ENCODE measurements around the gene ZNF385A.
A peak's percentile ranks its signal among the peaks of the same experiment; 100 is the strongest.

ZNF385A gene

GRCh38 chr12:54423816-54424150 lies 39.2 kb upstream of the ZNF385A start:
- no peaks in the 10 kb centered on the region for H3K36me3 ChIP-seq (ENCODE audit: insufficient read depth, low read length)
- H3K4me2 ChIP-seq (ENCODE audit: low read length), result no peak overlapping the region
- H3K4me3 ChIP-seq (ENCODE audit: low read length), result no peak overlapping the region
- H3K9ac ChIP-seq (ENCODE audit: low read depth, low read length), result no peak overlapping the region
- no peaks in the 10 kb centered on the region for H3K27me3 ChIP-seq (ENCODE audit: control insufficient read depth, insufficient read depth, low read length)
- no peaks in the 10 kb centered on the region for H3K9me3 ChIP-seq (replicated peaks; ENCODE audit: low read length)
- H3K4me1 ChIP-seq (ENCODE audit: control insufficient read depth, insufficient read depth, low read length), result peaks cover 76% of the 10 kb centered on the region

GRCh38 chr12:54421879-54422250 lies 37.3 kb upstream of the ZNF385A start:
- H3K9ac ChIP-seq (ENCODE audit: low read depth, low read length), result peak overlapping the region; percentile 26
- peaks cover 63% of the 10 kb centered on the region for H3K4me1 ChIP-seq (ENCODE audit: control insufficient read depth, insufficient read depth, low read length)
- H3K4me2 ChIP-seq (ENCODE audit: low read length), result peak overlapping the region; percentile 98
- H3K4me3 ChIP-seq (ENCODE audit: low read length), result peak overlapping the region; percentile 37
- no peaks in the 10 kb centered on the region for H3K9me3 ChIP-seq (replicated peaks; ENCODE audit: low read length)
- peaks cover 2% of the 10 kb centered on the region for H3K36me3 ChIP-seq (ENCODE audit: insufficient read depth, low read length)
- no peaks in the 10 kb centered on the region for H3K27me3 ChIP-seq (ENCODE audit: control insufficient read depth, insufficient read depth, low read length)

GRCh38 chr12:54421175-54421878 lies 36.8 kb upstream of the ZNF385A start:
- H3K9ac ChIP-seq (ENCODE audit: low read depth, low read length), result peak overlapping the region; percentile 95

GRCh38 chr12:54420766-54421144 lies 36.2 kb upstream of the ZNF385A start:
- H3K9ac ChIP-seq (ENCODE audit: low read depth, low read length), result peak overlapping the region; percentile 95
- no peaks in the 10 kb centered on the region for H3K9me3 ChIP-seq (replicated peaks; ENCODE audit: low read length)
- peaks cover 12% of the 10 kb centered on the region for H3K36me3 ChIP-seq (ENCODE audit: insufficient read depth, low read length)
- peak overlapping the region; percentile 95 for H3K4me3 ChIP-seq (ENCODE audit: low read length)
- H3K4me1 ChIP-seq (ENCODE audit: control insufficient read depth, insufficient read depth, low read length), result peaks cover 70% of the 10 kb centered on the region
- no peaks in the 10 kb centered on the region for H3K27me3 ChIP-seq (ENCODE audit: control insufficient read depth, insufficient read depth, low read length)
- peak overlapping the region; percentile 98 for H3K4me2 ChIP-seq (ENCODE audit: low read length)

More at GRCh38 chr12:54421175-54421878, 36.8 kb upstream of the ZNF385A start:
- H3K9me3 ChIP-seq (replicated peaks; ENCODE audit: low read length), result no peaks in the 10 kb centered on the region
- peaks cover 68% of the 10 kb centered on the region for H3K4me1 ChIP-seq (ENCODE audit: control insufficient read depth, insufficient read depth, low read length)
- H3K4me3 ChIP-seq (ENCODE audit: low read length), result peak overlapping the region; percentile 37
- peaks cover 8% of the 10 kb centered on the region for H3K36me3 ChIP-seq (ENCODE audit: insufficient read depth, low read length)
- no peaks in the 10 kb centered on the region for H3K27me3 ChIP-seq (ENCODE audit: control insufficient read depth, insufficient read depth, low read length)
- H3K4me2 ChIP-seq (ENCODE audit: low read length), result peak overlapping the region; percentile 98

GRCh38 chr12:54419088-54419887 lies 34.8 kb upstream of the ZNF385A start, which contains the start of gene ITGA5:
Gene ITGA5, minus strand, starts transcription at chr12:54419266. Its CDS starts 68 bp downstream, at chr12:54419198.
- Histone ChIP-seq H3K4me1 (ENCODE audit: control insufficient read depth, insufficient read depth, low read length) (peaks cover 72% of the 10 kb centered on the region), H3K9me3 (replicated peaks; ENCODE audit: low read length) (no peaks in the 10 kb centered on the region), H3K9ac (ENCODE audit: low read depth, low read length) (peak within 1 kb of the TSS; percentile 95), H3K36me3 (ENCODE audit: insufficient read depth, low read length) (peaks cover 20% of the 10 kb centered on the region), H3K4me3 (ENCODE audit: low read length) (peak within 1 kb of the TSS; percentile 95), H3K4me2 (ENCODE audit: low read length) (peak within 1 kb of the TSS; percentile 98), H3K27me3 (ENCODE audit: control insufficient read depth, insufficient read depth, low read length) (no peaks in the 10 kb centered on the region)

GRCh38 chr12:54418441-54419087 lies 34.0 kb upstream of the ZNF385A start:
- peak overlapping the region; percentile 98 for H3K4me2 ChIP-seq (ENCODE audit: low read length)
- H3K4me3 ChIP-seq (ENCODE audit: low read length), result peak overlapping the region; percentile 95
- H3K4me1 ChIP-seq (ENCODE audit: control insufficient read depth, insufficient read depth, low read length), result peaks cover 72% of the 10 kb centered on the region
- H3K27me3 ChIP-seq (ENCODE audit: control insufficient read depth, insufficient read depth, low read length), result no peaks in the 10 kb centered on the region
- H3K9me3 ChIP-seq (replicated peaks; ENCODE audit: low read length), result no peaks in the 10 kb centered on the region
- peaks cover 27% of the 10 kb centered on the region for H3K36me3 ChIP-seq (ENCODE audit: insufficient read depth, low read length)
- peak overlapping the region; percentile 95 for H3K9ac ChIP-seq (ENCODE audit: low read depth, low read length)

- peaks cover 72% of the 10 kb centered on the region for H3K4me1 ChIP-seq (ENCODE audit: control insufficient read depth, insufficient read depth, low read length)
- peak overlapping the region; percentile 95 for H3K4me3 ChIP-seq (ENCODE audit: low read length)
- H3K36me3 ChIP-seq (ENCODE audit: insufficient read depth, low read length), result peaks cover 29% of the 10 kb centered on the region
These were observed 33.3 kb upstream of the ZNF385A start for GRCh38 chr12:54417712-54418440.

GRCh38 chr12:54416687-54417603 lies 32.4 kb upstream of the ZNF385A start:
- Histone ChIP-seq H3K9ac (ENCODE audit: low read depth, low read length) (peak overlapping the region; percentile 95), H3K4me3 (ENCODE audit: low read length) (peak overlapping the region; percentile 95), H3K4me2 (ENCODE audit: low read length) (peak overlapping the region; percentile 98), H3K27me3 (ENCODE audit: control insufficient read depth, insufficient read depth, low read length) (no peaks in the 10 kb centered on the region), H3K9me3 (replicated peaks; ENCODE audit: low read length) (no peaks in the 10 kb centered on the region), H3K36me3 (ENCODE audit: insufficient read depth, low read length) (peaks cover 29% of the 10 kb centered on the region), H3K4me1 (ENCODE audit: control insufficient read depth, insufficient read depth, low read length) (peaks cover 72% of the 10 kb centered on the region)

More at GRCh38 chr12:54417712-54418440, 33.3 kb upstream of the ZNF385A start:
- no peaks in the 10 kb centered on the region for H3K27me3 ChIP-seq (ENCODE audit: control insufficient read depth, insufficient read depth, low read length)
- no peaks in the 10 kb centered on the region for H3K9me3 ChIP-seq (replicated peaks; ENCODE audit: low read length)
- H3K4me2 ChIP-seq (ENCODE audit: low read length), result peak overlapping the region; percentile 98
- peak overlapping the region; percentile 95 for H3K9ac ChIP-seq (ENCODE audit: low read depth, low read length)

GRCh38 chr12:54415221-54415929 lies 30.8 kb upstream of the ZNF385A start:
- Histone ChIP-seq H3K27me3 (ENCODE audit: control insufficient read depth, insufficient read depth, low read length) (no peaks in the 10 kb centered on the region), H3K36me3 (ENCODE audit: insufficient read depth, low read length) (peaks cover 37% of the 10 kb centered on the region), H3K9me3 (replicated peaks; ENCODE audit: low read length) (no peaks in the 10 kb centered on the region), H3K4me3 (ENCODE audit: low read length) (peak overlapping the region; percentile 60), H3K4me2 (ENCODE audit: low read length) (peak overlapping the region; percentile 98), H3K9ac (ENCODE audit: low read depth, low read length) (peak overlapping the region; percentile 21), H3K4me1 (ENCODE audit: control insufficient read depth, insufficient read depth, low read length) (peaks cover 70% of the 10 kb centered on the region)
